A673 (cell line): ENCODE measurements around the gene SMIM10L1. TPM values are rescaled to one million over a fixed set of nuclear protein-coding genes. Genes with fewer than 3 reads are reported as not detected.

Source experiments
- BruUV-seq: library from RNA; stranded (reverse); fragments of 400-500 nt; replicated peaks from 2 replicates; lab custom pipeline; 2021; lab: Mats Ljungman, UMichigan
- CTCF ChIA-PET: fragments of 300-600 bp; sonication (Branson Sonifier 250); formaldehyde crosslinking; loops from one replicate; lab custom pipeline; 2022; ENCODE audit warnings: antibody characterized with exemption; lab: Charles Lee
- POLR2A ChIA-PET: fragments of 300-600 bp; sonication (Branson Sonifier 250); formaldehyde crosslinking; loops from one replicate; lab custom pipeline; 2022; ENCODE audit warnings: antibody characterized with exemption; ENCODE audit not compliant: low non-redundant PET; lab: Charles Lee
- DNase-seq: peaks from one replicate; pipeline ENCODE4 v3.0.0-alpha.2; 2015; ENCODE audit warnings: low spot score
- H3K27ac ChIP-seq: fragments of 200-600 bp; sonication (generic); 2 replicates; pipeline ENCODE4 v1.5.1; 2016; ENCODE audit warnings: mixed run types, low read depth, mild to moderate bottlenecking, mixed read lengths, antibody characterized with exemption, low read length; ENCODE audit not compliant: poor library complexity, severe bottlenecking
- H3K27me3 ChIP-seq: fragments of 200-600 bp; sonication (generic); replicated peaks from 2 replicates; pipeline ENCODE4 v1.6.1; 2017; ENCODE audit warnings: mixed run types, low read depth, mild to moderate bottlenecking, mixed read lengths, antibody characterized with exemption, low read length; ENCODE audit not compliant: insufficient read depth, poor library complexity
- H3K36me3 ChIP-seq: fragments of 200-600 bp; sonication (generic); 2 replicates; pipeline ENCODE4 v1.6.1; 2016; ENCODE audit warnings: mixed run types, mild to moderate bottlenecking, mixed read lengths, antibody characterized with exemption, low read length; ENCODE audit not compliant: insufficient read depth, poor library complexity, severe bottlenecking
- H3K4me1 ChIP-seq: fragments of 200-600 bp; sonication (generic); 2 replicates; pipeline ENCODE4 v1.6.1; 2017; ENCODE audit warnings: mixed run types, mild to moderate bottlenecking, mixed read lengths, antibody characterized with exemption, low read length; ENCODE audit not compliant: insufficient read depth, poor library complexity, severe bottlenecking
- H3K4me3 ChIP-seq: fragments of 200-600 bp; sonication (generic); 2 replicates; pipeline ENCODE4 v1.5.1; 2016; ENCODE audit warnings: low read depth, mixed run types, mild to moderate bottlenecking, mixed read lengths, low read length; ENCODE audit not compliant: poor library complexity, severe bottlenecking
- H3K9me3 ChIP-seq: fragments of 200-600 bp; sonication (generic); 2 replicates; pipeline ENCODE4 v1.6.1; 2016; ENCODE audit warnings: mixed run types, low read depth, mild to moderate bottlenecking, mixed read lengths, antibody characterized with exemption, low read length; ENCODE audit not compliant: poor library complexity, severe bottlenecking
- CTCF ChIP-seq: fragments of 300-800, 200-600 bp; sonication (generic); conservative IDR thresholded peaks from 2 replicates; pipeline ENCODE4 v1.5.1; 2017; ENCODE audit warnings: low read depth, mild to moderate bottlenecking, antibody characterized with exemption, low read length, moderate library complexity, mixed read lengths
- EZH2 ChIP-seq: fragments of 200-600 bp; sonication (generic); IDR thresholded peaks from 2 replicates; pipeline ENCODE4 v1.6.1; 2017; ENCODE audit warnings: borderline replicate concordance, low read depth, mild to moderate bottlenecking, mixed read lengths, antibody characterized with exemption, low read length; ENCODE audit not compliant: poor library complexity, severe bottlenecking
- intact Hi-C: fragments of 100-400 bp; cut with micrococcal nuclease; formaldehyde crosslinking; loops from one replicate; pipeline ENCODE4 v1.10.0; 2022; ENCODE audit not compliant: unreplicated experiment
- total RNA-seq: library from RNA; stranded (reverse); gene quantifications from 2 replicates; pipeline ENCODE4 v1.2.3, GENCODE V29; 2021

Gene SMIM10L1
- total RNA-seq, 1 experiment from 2014 or later = 15.7 TPM

- no peak for TF ChIP-seq EZH2
- TF ChIP-seq CTCF = no peak
- intact Hi-C loops = no loop called here
- BruUV-seq = no TSS peak
- Histone ChIP-seq H3K27me3 (no peaks in the 10 kb centered on the region), H3K36me3 (peaks cover 24% of the 10 kb centered on the region), H3K9me3 (no peaks in the 10 kb centered on the region), H3K27ac (peak overlapping the region; percentile 18), H3K4me1 (peaks cover 7% of the 10 kb centered on the region), H3K4me3 (no peak overlapping the region)
- ChIA-PET POLR2A (no interaction called here), CTCF (no interaction called here)
- no peak for DNase-seq
Observed at GRCh38 chr12:11166300-11166699, 4.7 kb upstream of the SMIM10L1 start.

GRCh38 chr12:11170810-11171144 lies 217 bp upstream of the SMIM10L1 start:
- ChIA-PET POLR2A (interaction anchor here (1.0 kb wide), 1 partner anchor 8 kb away, joined by 4 read pairs; no protein-coding TSS in a partner anchor), CTCF (interaction anchor here (1.2 kb wide), 1 partner anchor 1017 kb away, joined by 4 read pairs; no protein-coding TSS in a partner anchor)
- no peak for DNase-seq
- Histone ChIP-seq H3K27ac (peak overlapping the region; percentile 74), H3K4me3 (peak overlapping the region; percentile 60), H3K9me3 (no peaks in the 10 kb centered on the region), H3K27me3 (no peaks in the 10 kb centered on the region), H3K36me3 (peaks cover 13% of the 10 kb centered on the region), H3K4me1 (peaks cover 22% of the 10 kb centered on the region)
- intact Hi-C loops = no loop called here
- BruUV-seq = no TSS peak
- TF ChIP-seq EZH2 (no peak), CTCF (no peak)

GRCh38 chr12:11171969-11172675 lies 1.1 kb downstream of the SMIM10L1 start:
- H3K36me3 ChIP-seq = peaks cover 9% of the 10 kb centered on the region
- H3K27me3 ChIP-seq = no peaks in the 10 kb centered on the region
- no peaks in the 10 kb centered on the region for H3K9me3 ChIP-seq
- ChIA-PET CTCF (interaction anchor here (1.0 to 1.2 kb wide), 2 partner anchors 28 to 1019 kb away, joined by 4 read pairs; no protein-coding TSS in a partner anchor), POLR2A (interaction anchor here (1.0 kb wide), 1 partner anchor 9 kb away, joined by 4 read pairs; no protein-coding TSS in a partner anchor)
- TSS peak; percentile 80 for BruUV-seq
- peak; percentile 30 for DNase-seq
- peaks cover 25% of the 10 kb centered on the region for H3K4me1 ChIP-seq
- TF ChIP-seq CTCF (no peak), EZH2 (no peak)
- peak overlapping the region; percentile 74 for H3K27ac ChIP-seq
- intact Hi-C loops = no loop called here
- H3K4me3 ChIP-seq = peak overlapping the region; percentile 60
